Activated CD8-positive, alpha-beta T cell treated with anti-CD3 and anti-CD28 coated beads for 36 hours (primary cell): ENCODE data around the gene TP53I11. TPM values are rescaled to one million over a fixed set of nuclear protein-coding genes. Genes with fewer than 3 reads are reported as not detected.

Experiments
- ATAC-seq: fragments of 200-7000 bp; cut with Tn5 transposase; one replicate; pipeline ENCODE4 v1.10.0; 2021; ENCODE audit warnings: mild to moderate bottlenecking, moderate library complexity
- CTCF ChIA-PET: fragments of 350-600 bp; sonication (Branson Sonifier 250); formaldehyde crosslinking; loops from one replicate; lab custom pipeline; 2021; ENCODE audit warnings: antibody characterized with exemption; lab: Charles Lee
- POLR2A ChIA-PET: fragments of 350-600 bp; sonication (Branson Sonifier 250); formaldehyde crosslinking; loops from one replicate; lab custom pipeline; 2021; ENCODE audit warnings: antibody characterized with exemption; lab: Charles Lee
- DNase-seq: peaks from one replicate; pipeline ENCODE4 v3.0.0-alpha.2; 2020
- H3K27ac Mint-ChIP-seq: one replicate; pipeline ENCODE4 v1.8.0; 2021; ENCODE audit warnings: mild to moderate bottlenecking, mixed read lengths
- H3K27me3 Mint-ChIP-seq: one replicate; pipeline ENCODE4 v1.8.0; 2021; ENCODE audit warnings: mixed read lengths
- H3K36me3 Mint-ChIP-seq: one replicate; pipeline ENCODE4 v1.8.0; 2021; ENCODE audit warnings: low read depth, mixed read lengths
- H3K4me1 Mint-ChIP-seq: one replicate; pipeline ENCODE4 v1.8.0; 2021; ENCODE audit warnings: low read depth, mixed read lengths
- H3K4me3 Mint-ChIP-seq: one replicate; pipeline ENCODE4 v1.8.0; 2021; ENCODE audit warnings: mild to moderate bottlenecking, moderate library complexity, mixed read lengths
- H3K9me3 Mint-ChIP-seq: one replicate; pipeline ENCODE4 v1.8.0; 2021; ENCODE audit warnings: mixed read lengths
- intact Hi-C: fragments of 100-400 bp; cut with micrococcal nuclease; formaldehyde crosslinking; loops from one replicate; pipeline ENCODE4 v1.10.0; 2022
- total RNA-seq, 2 experiments: library from RNA; stranded (reverse); gene quantifications; one replicate each; pipeline ENCODE4 v1.2.3, GENCODE V29; 2021
- TF ChIP-seq, protein P1 (sequence below): fragments of 200-600 bp; IDR thresholded peaks from one replicate; pipeline ENCODE4 v1.8.0; 2022; ENCODE audit warnings: antibody characterized with exemption, mild to moderate bottlenecking

The TP53I11 gene
- total RNA-seq, 2 experiments from 2014 or later, result 15.2 to 17.5 TPM

- ATAC-seq (no peak), DNase-seq (no peak)
- Mint-ChIP-seq H3K27ac (no peak overlapping the region), H3K4me1 (peaks cover 23% of the 10 kb centered on the region), H3K27me3 (no peaks in the 10 kb centered on the region), H3K36me3 (no peaks in the 10 kb centered on the region), H3K9me3 (no peaks in the 10 kb centered on the region), H3K4me3 (no peak overlapping the region)
- TF ChIP-seq, protein P1, sequence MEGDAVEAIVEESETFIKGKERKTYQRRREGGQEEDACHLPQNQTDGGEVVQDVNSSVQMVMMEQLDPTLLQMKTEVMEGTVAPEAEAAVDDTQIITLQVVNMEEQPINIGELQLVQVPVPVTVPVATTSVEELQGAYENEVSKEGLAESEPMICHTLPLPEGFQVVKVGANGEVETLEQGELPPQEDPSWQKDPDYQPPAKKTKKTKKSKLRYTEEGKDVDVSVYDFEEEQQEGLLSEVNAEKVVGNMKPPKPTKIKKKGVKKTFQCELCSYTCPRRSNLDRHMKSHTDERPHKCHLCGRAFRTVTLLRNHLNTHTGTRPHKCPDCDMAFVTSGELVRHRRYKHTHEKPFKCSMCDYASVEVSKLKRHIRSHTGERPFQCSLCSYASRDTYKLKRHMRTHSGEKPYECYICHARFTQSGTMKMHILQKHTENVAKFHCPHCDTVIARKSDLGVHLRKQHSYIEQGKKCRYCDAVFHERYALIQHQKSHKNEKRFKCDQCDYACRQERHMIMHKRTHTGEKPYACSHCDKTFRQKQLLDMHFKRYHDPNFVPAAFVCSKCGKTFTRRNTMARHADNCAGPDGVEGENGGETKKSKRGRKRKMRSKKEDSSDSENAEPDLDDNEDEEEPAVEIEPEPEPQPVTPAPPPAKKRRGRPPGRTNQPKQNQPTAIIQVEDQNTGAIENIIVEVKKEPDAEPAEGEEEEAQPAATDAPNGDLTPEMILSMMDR, result no peak
- intact Hi-C loops, result no loop called here
- POLR2A ChIA-PET, result interaction anchor here (1.2 to 1.8 kb wide), 3 partner anchors 36 to 162 kb away, joined by 3 to 12 read pairs (median 4); no protein-coding TSS in a partner anchor
- CTCF ChIA-PET, result interaction anchor here (1.0 to 24.5 kb wide), 7 partner anchors 9 to 175 kb away, joined by 3 to 942 read pairs (median 5); partner anchors contain the start of gene TP53I11
These were observed 9.2 kb downstream of the TP53I11 start for GRCh38 chr11:44941259-44942021.

- Mint-ChIP-seq H3K4me3 (no peak overlapping the region), H3K9me3 (no peaks in the 10 kb centered on the region), H3K27me3 (no peaks in the 10 kb centered on the region), H3K36me3 (no peaks in the 10 kb centered on the region), H3K4me1 (peaks cover 23% of the 10 kb centered on the region), H3K27ac (no peak overlapping the region)
- intact Hi-C loops, result no loop called here
- no peak for DNase-seq
- POLR2A ChIA-PET, result interaction anchor here (1.2 to 1.8 kb wide), 3 partner anchors 36 to 163 kb away, joined by 3 to 12 read pairs (median 4); no protein-coding TSS in a partner anchor
- ATAC-seq, result no peak
- TF ChIP-seq, protein P1, result no peak
- CTCF ChIA-PET, result interaction anchor here (1.0 to 24.5 kb wide), 6 partner anchors 9 to 175 kb away, joined by 3 to 942 read pairs (median 5); partner anchors contain the start of gene TP53I11
These were observed 9.8 kb downstream of the TP53I11 start for GRCh38 chr11:44940835-44941234.

- no peak overlapping the region for H3K27ac Mint-ChIP-seq
- ATAC-seq, result no peak
- no peaks in the 10 kb centered on the region for H3K27me3 Mint-ChIP-seq
- ChIA-PET POLR2A (interaction anchor here (1.2 to 1.8 kb wide), 2 partner anchors 161 to 163 kb away, joined by 4 to 12 read pairs; no protein-coding TSS in a partner anchor), CTCF (interaction anchor here (0.9 to 24.5 kb wide), 7 partner anchors 10 to 176 kb away, joined by 3 to 942 read pairs (median 4); partner anchors contain the start of gene TP53I11)
- H3K9me3 Mint-ChIP-seq, result no peaks in the 10 kb centered on the region
- intact Hi-C loops, result no loop called here
- no peaks in the 10 kb centered on the region for H3K36me3 Mint-ChIP-seq
- no peak for DNase-seq
- H3K4me3 Mint-ChIP-seq, result no peak overlapping the region
- TF ChIP-seq, protein P1, result no peak
- peaks cover 23% of the 10 kb centered on the region for H3K4me1 Mint-ChIP-seq
These were observed 10.3 kb downstream of the TP53I11 start for GRCh38 chr11:44940404-44940803.

GRCh38 chr11:44939673-44940395, 10.8 kb downstream of the TP53I11 start:
- H3K4me1 Mint-ChIP-seq, result peaks cover 23% of the 10 kb centered on the region
- intact Hi-C loops, result no loop called here
- TF ChIP-seq, protein P1, result no peak
- DNase-seq (no peak), ATAC-seq (no peak)
- H3K4me3 Mint-ChIP-seq, result no peak overlapping the region
- H3K36me3 Mint-ChIP-seq, result no peaks in the 10 kb centered on the region
- no peaks in the 10 kb centered on the region for H3K9me3 Mint-ChIP-seq
- ChIA-PET POLR2A (interaction anchor here (1.2 to 1.8 kb wide), 2 partner anchors 161 to 164 kb away, joined by 4 to 12 read pairs; no protein-coding TSS in a partner anchor), CTCF (interaction anchor here (0.9 to 24.5 kb wide), 6 partner anchors 10 to 176 kb away, joined by 3 to 942 read pairs (median 4); partner anchors contain the start of gene TP53I11)
- H3K27ac Mint-ChIP-seq, result no peak overlapping the region
- no peaks in the 10 kb centered on the region for H3K27me3 Mint-ChIP-seq
